ENCODE results near the gene TRIP4.
"Not testable (repeated sequence)": the region's sequence is repeated elsewhere in the genome, so short reads cannot be mapped to it uniquely, and the experiment has no call there.

The TRIP4 gene

GRCh38 chr15:64478863-64479262, 91.2 kb downstream of the TRIP4 start:
- DNase-seq (ENCODE audit: low spot score) = no peak
- no peak for TF ChIP-seq CTCF (IDR thresholded peaks at IDR 0.05; ENCODE audit: borderline replicate concordance, control extremely low read depth, extremely low read depth, insufficient read depth, missing control alignments)
- in situ Hi-C loops (cut with MboI; ENCODE audit: low sequenced_read_pairs, unreplicated experiment) = no loop called here

GRCh38 chr15:64480891-64481290, 93.3 kb downstream of the TRIP4 start:
- no peak for TF ChIP-seq CTCF (IDR thresholded peaks at IDR 0.05; ENCODE audit: borderline replicate concordance, control extremely low read depth, extremely low read depth, insufficient read depth, missing control alignments)
- no peak for DNase-seq (ENCODE audit: low spot score)
- in situ Hi-C loops (cut with MboI; ENCODE audit: low sequenced_read_pairs, unreplicated experiment) = no loop called here

GRCh38 chr15:64483749-64484148, 96.1 kb downstream of the TRIP4 start:
- no peak for TF ChIP-seq CTCF (IDR thresholded peaks at IDR 0.05; ENCODE audit: borderline replicate concordance, control extremely low read depth, extremely low read depth, insufficient read depth, missing control alignments)
- DNase-seq (ENCODE audit: low spot score) = no peak
- in situ Hi-C loops (cut with MboI; ENCODE audit: low sequenced_read_pairs, unreplicated experiment) = no loop called here

GRCh38 chr15:64485796-64486195, 98.2 kb downstream of the TRIP4 start:
- in situ Hi-C loops (cut with MboI; ENCODE audit: low sequenced_read_pairs, unreplicated experiment) = no loop called here
- TF ChIP-seq CTCF (IDR thresholded peaks at IDR 0.05; ENCODE audit: borderline replicate concordance, control extremely low read depth, extremely low read depth, insufficient read depth, missing control alignments) = no peak
- DNase-seq (ENCODE audit: low spot score) = no peak

GRCh38 chr15:64490598-64491259, 103.1 kb downstream of the TRIP4 start:
- no peak for TF ChIP-seq CTCF (IDR thresholded peaks at IDR 0.05; ENCODE audit: borderline replicate concordance, control extremely low read depth, extremely low read depth, insufficient read depth, missing control alignments)
- in situ Hi-C loops (cut with MboI; ENCODE audit: low sequenced_read_pairs, unreplicated experiment) = no loop called here
- no peak for DNase-seq (ENCODE audit: low spot score)

GRCh38 chr15:64493641-64494040, 106.0 kb downstream of the TRIP4 start:
- DNase-seq (ENCODE audit: low spot score) = no peak
- no peak for TF ChIP-seq CTCF (IDR thresholded peaks at IDR 0.05; ENCODE audit: borderline replicate concordance, control extremely low read depth, extremely low read depth, insufficient read depth, missing control alignments)
- in situ Hi-C loops (cut with MboI; ENCODE audit: low sequenced_read_pairs, unreplicated experiment) = no loop called here

GRCh38 chr15:64495968-64496367, 108.3 kb downstream of the TRIP4 start:
- DNase-seq (ENCODE audit: low spot score); in situ Hi-C loops (cut with MboI; ENCODE audit: low sequenced_read_pairs, unreplicated experiment): not testable (repeated sequence)
